Fibroblast of the conjunctiva (primary cell): Measurements from ENCODE around the gene TMEM209.
"Not testable (repeated sequence)": the region's sequence is repeated elsewhere in the genome, so short reads cannot be mapped to it uniquely, and the experiment has no call there.

Source experiments
- DNase-seq: peaks from one replicate; pipeline ENCODE4 v3.0.0-alpha.2; 2010; ENCODE audit warnings: low read depth

TMEM209 gene

GRCh38 chr7:130218806-130219620 lies 13.8 kb upstream of the TMEM209 start:
- no peak for DNase-seq

GRCh38 chr7:130216750-130217149 lies 11.5 kb upstream of the TMEM209 start:
- no peak for DNase-seq

GRCh38 chr7:130216025-130216424 lies 10.8 kb upstream of the TMEM209 start:
- no peak for DNase-seq

GRCh38 chr7:130213828-130214227 lies 8.6 kb upstream of the TMEM209 start:
- no peak for DNase-seq

GRCh38 chr7:130210181-130210935 lies 5.2 kb upstream of the TMEM209 start:
- DNase-seq: no peak

- no peak for DNase-seq
These were observed 3.3 kb upstream of the TMEM209 start for GRCh38 chr7:130208516-130208915.

- peak; percentile 44 for DNase-seq
These were observed 2.4 kb upstream of the TMEM209 start, which contains the start of gene SSMEM1 for GRCh38 chr7:130207642-130208041. SSMEM1 (plus strand) TSS chr7:130207860; CDS start chr7:130207911, 51 bp downstream.

- no peak for DNase-seq
These were observed 1.8 kb upstream of the TMEM209 start for GRCh38 chr7:130207033-130207432.

GRCh38 chr7:130201796-130202195 lies 3.4 kb downstream of the TMEM209 start:
- DNase-seq: no peak

GRCh38 chr7:130197094-130197493 lies 8.1 kb downstream of the TMEM209 start:
- no peak for DNase-seq

- no peak for DNase-seq
These were observed 8.7 kb downstream of the TMEM209 start for GRCh38 chr7:130196476-130196875.

- no peak for DNase-seq
These were observed 9.8 kb downstream of the TMEM209 start for GRCh38 chr7:130195396-130195795.

- DNase-seq: no peak
These were observed 13.4 kb downstream of the TMEM209 start for GRCh38 chr7:130191791-130192190.

GRCh38 chr7:130189343-130189742 lies 15.9 kb downstream of the TMEM209 start:
- no peak for DNase-seq

- DNase-seq: no peak
These were observed 17.8 kb downstream of the TMEM209 start for GRCh38 chr7:130187360-130187759.

GRCh38 chr7:130184349-130184748 lies 20.9 kb downstream of the TMEM209 start:
- DNase-seq: not testable (repeated sequence)

GRCh38 chr7:130182990-130183389 lies 22.2 kb downstream of the TMEM209 start:
- no peak for DNase-seq

GRCh38 chr7:130181263-130181605 lies 24.0 kb downstream of the TMEM209 start:
- no peak for DNase-seq

GRCh38 chr7:130180571-130181262 lies 24.5 kb downstream of the TMEM209 start:
- no peak for DNase-seq

GRCh38 chr7:130179631-130180030 lies 25.6 kb downstream of the TMEM209 start:
- no peak for DNase-seq

GRCh38 chr7:130178251-130178650 lies 27.0 kb downstream of the TMEM209 start:
- no peak for DNase-seq

- DNase-seq: no peak
These were observed 30.8 kb downstream of the TMEM209 start for GRCh38 chr7:130174237-130174959.
